Measurements from ENCODE around the gene FGF11. TPM values are rescaled to one million over a fixed set of nuclear protein-coding genes. Genes with fewer than 3 reads are reported as not detected.

The FGF11 gene
- total RNA-seq, 4 donors from 2014 or later = 1.6 to 2.4 (median 1.9) TPM; not detected in 1

DNA sequence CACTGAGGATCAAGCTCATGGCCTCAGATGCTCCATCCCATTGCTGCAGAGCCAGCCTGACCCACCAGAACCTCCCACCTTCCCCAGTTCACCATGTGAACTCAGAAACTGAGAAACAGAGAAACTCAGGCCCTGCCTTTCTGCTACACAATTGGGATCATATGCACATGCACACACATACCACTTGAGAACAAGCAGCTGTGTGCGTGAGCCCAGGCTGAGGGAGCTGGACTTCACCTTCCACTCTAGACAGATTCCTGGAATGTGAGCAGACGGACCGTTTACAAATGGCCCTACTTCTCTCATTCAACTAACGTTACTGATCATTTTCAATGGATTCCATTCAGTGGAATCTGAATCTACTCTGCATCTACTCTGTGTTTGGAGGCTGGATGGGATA lies 15.6 kb upstream of the FGF11 start:
- H3K27me3 ChIP-seq = no peaks in the 10 kb centered on the region
- H3K4me3 ChIP-seq = no peak overlapping the region
- no peaks in the 10 kb centered on the region for H3K4me1 ChIP-seq
- 46 to 71% methylated on average over 3 to 4 of the region's 4 CpGs for WGBS, 2 donors (ENCODE audit: low coverage in 1 of 2)
- no peak for DNase-seq
- H3K36me3 ChIP-seq = no peaks in the 10 kb centered on the region
- TF ChIP-seq CTCF (IDR thresholded peaks at IDR 0.05) (no peak), POLR2A (IDR thresholded peaks at IDR 0.05) (no peak)
- no peaks in the 10 kb centered on the region for H3K9me3 ChIP-seq
- intact Hi-C loops (cut with DNase I; ENCODE audit: low total_unique reads) (no loop called here), in situ Hi-C loops (cut with MboI; ENCODE audit: low pct_ligation_motif_present in 1 of 4, low pct_unique_long_range_greater_than_20kb in 1 of 4, low sequenced_read_pairs in 3 of 4) (no loop called here)
- H3K27ac ChIP-seq = no peak overlapping the region

DNA sequence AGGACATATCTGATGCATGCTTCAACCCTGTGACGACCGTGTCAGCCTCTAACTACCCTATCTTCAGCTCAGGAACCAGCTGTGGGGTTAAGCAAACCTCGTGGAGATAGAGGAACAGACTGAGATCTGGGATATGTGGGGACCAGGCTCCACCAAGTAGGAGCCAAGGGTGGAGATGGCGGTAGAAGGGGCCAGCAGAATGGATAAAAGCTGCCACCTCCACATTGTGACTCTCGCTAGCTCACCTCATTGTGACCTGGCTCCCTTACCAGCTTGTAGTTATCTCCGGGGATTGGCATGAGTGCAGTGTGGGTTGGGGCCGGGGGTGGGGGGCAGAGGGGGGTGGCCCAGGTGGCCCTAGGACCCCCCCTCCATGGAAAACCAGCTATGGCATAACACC lies 14.0 kb upstream of the FGF11 start, which contains the start of gene SPEM2:
TSS of gene SPEM2 (plus strand) at position 301 of the 400 bp plus-strand sequence. CDS start at position 374, 73 bp downstream.
- no peak within 1 kb of the TSS for H3K4me3 ChIP-seq
- intact Hi-C loops (cut with DNase I; ENCODE audit: low total_unique reads) = no loop called here

DNA sequence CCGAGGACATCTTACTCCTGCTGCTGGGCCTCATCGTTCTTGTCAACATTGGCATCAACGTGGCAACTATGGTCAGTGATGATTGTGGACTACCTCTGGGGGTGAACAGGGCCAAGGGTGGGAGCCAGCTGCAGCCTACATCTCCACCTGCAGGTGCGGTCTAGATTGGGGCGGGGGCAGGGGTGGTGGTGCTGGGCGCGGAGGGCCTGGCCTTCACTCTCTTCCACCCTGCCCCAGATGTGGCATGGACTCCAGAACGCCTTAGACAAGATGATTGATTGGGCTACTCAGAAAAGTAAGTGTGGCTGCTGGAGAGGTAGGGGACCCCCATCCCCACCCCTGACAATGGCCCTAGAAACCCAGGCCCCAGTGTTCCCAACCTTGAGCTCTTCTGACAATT lies 13.6 kb upstream of the FGF11 start:
- intact Hi-C loops (cut with DNase I; ENCODE audit: low total_unique reads) = no loop called here
- WGBS, 2 donors (ENCODE audit: low coverage in 1 of 2) = 85% methylated on average over 8 of the region's 8 CpGs; no CpG with 5 or more reads in 1 of the 2 donors
- no peaks in the 10 kb centered on the region for H3K4me1 ChIP-seq
- TF ChIP-seq POLR2AphosphoS5 (IDR thresholded peaks at IDR 0.05) (no peak), CTCF (IDR thresholded peaks at IDR 0.05) (no peak), EP300 (IDR thresholded peaks at IDR 0.05; ENCODE audit: low read depth) (no peak), POLR2A (IDR thresholded peaks at IDR 0.05) (no peak)
- H3K9me3 ChIP-seq = no peaks in the 10 kb centered on the region
- no peaks in the 10 kb centered on the region for H3K27me3 ChIP-seq
- no peak overlapping the region for H3K27ac ChIP-seq
- H3K4me3 ChIP-seq = no peak overlapping the region
- DNase-seq = no peak
- H3K36me3 ChIP-seq = no peaks in the 10 kb centered on the region
- in situ Hi-C loops (cut with MboI; ENCODE audit: low pct_ligation_motif_present in 1 of 4, low pct_unique_long_range_greater_than_20kb in 1 of 4, low sequenced_read_pairs in 3 of 4) = no loop called here

More for the DNA sequence above, 14.0 kb upstream of the FGF11 start, which contains the start of gene SPEM2:
- TF ChIP-seq POLR2AphosphoS5 (IDR thresholded peaks at IDR 0.05) (no peak), POLR2A (IDR thresholded peaks at IDR 0.05) (no peak), EP300 (IDR thresholded peaks at IDR 0.05; ENCODE audit: low read depth) (no peak), CTCF (IDR thresholded peaks at IDR 0.05) (no peak)
- Histone ChIP-seq H3K27me3 (no peaks in the 10 kb centered on the region), H3K9me3 (no peaks in the 10 kb centered on the region), H3K27ac (no peak within 1 kb of the TSS), H3K36me3 (no peaks in the 10 kb centered on the region), H3K4me1 (no peaks in the 10 kb centered on the region)
- in situ Hi-C loops (cut with MboI; ENCODE audit: low pct_ligation_motif_present in 1 of 4, low pct_unique_long_range_greater_than_20kb in 1 of 4, low sequenced_read_pairs in 3 of 4) = no loop called here
- 80% methylated on average over 7 of the region's 7 CpGs; no CpG with 5 or more reads in 1 of the 2 donors for WGBS, 2 donors (ENCODE audit: low coverage in 1 of 2)
- no peak for DNase-seq

- no peak for DNase-seq
- no peaks in the 10 kb centered on the region for H3K4me1 ChIP-seq
- H3K9me3 ChIP-seq = no peaks in the 10 kb centered on the region
- H3K27ac ChIP-seq = no peak overlapping the region
- intact Hi-C loops (cut with DNase I; ENCODE audit: low total_unique reads) = no loop called here
- H3K4me3 ChIP-seq = no peak overlapping the region
- 96 to 100% methylated on average over 2 to 28 of the region's 33 CpGs for WGBS, 2 donors (ENCODE audit: low coverage in 1 of 2)
- H3K27me3 ChIP-seq = no peaks in the 10 kb centered on the region
- in situ Hi-C loops (cut with MboI; ENCODE audit: low pct_ligation_motif_present in 1 of 4, low pct_unique_long_range_greater_than_20kb in 1 of 4, low sequenced_read_pairs in 3 of 4) = no loop called here
- no peaks in the 10 kb centered on the region for H3K36me3 ChIP-seq
- TF ChIP-seq POLR2A (IDR thresholded peaks at IDR 0.05) (no peak), EP300 (IDR thresholded peaks at IDR 0.05; ENCODE audit: low read depth) (no peak), POLR2AphosphoS5 (IDR thresholded peaks at IDR 0.05) (no peak), CTCF (IDR thresholded peaks at IDR 0.05) (no peak)
These were observed 13.0 kb upstream of the FGF11 start for GRCh38 chr17:7426203-7426863.
